Spleen (tissue), 11 donors: ENCODE measurements around the gene VENTX. TPM values are rescaled to one million over a fixed set of nuclear protein-coding genes. Genes with fewer than 3 reads are reported as not detected.

Experiments
- DNase-seq: peaks from one replicate; pipeline ENCODE4 v3.0.0-alpha.2; 2020
- H3K27ac ChIP-seq, 8 donors: fragments of 200-600 bp; sonication (generic) in 7 of 8; 1 replicate in 4 of 8; 2 replicates in 4 of 8; pipeline versions ENCODE4 v1.5.0 to v1.8.0; 2016 to 2021; ENCODE audit warnings: inconsistent platforms in 4 of 8, mild to moderate bottlenecking in 4 of 8, moderate library complexity in 1 of 8
- H3K27me3 ChIP-seq, 7 donors: fragments of 200-600 bp; sonication (generic) in 6 of 7; replicated peaks in 1 of 7; 1 replicate in 4 of 7; 2 replicates in 3 of 7; pipeline versions ENCODE4 v1.5.0 to v1.8.0; 2016 to 2021; ENCODE audit warnings: inconsistent platforms in 3 of 7, mild to moderate bottlenecking in 1 of 7
- H3K36me3 ChIP-seq, 6 donors: fragments of 200-600 bp; sonication (generic) in 5 of 6; 1 replicate in 4 of 6; 2 replicates in 2 of 6; pipeline versions ENCODE4 v1.5.0 to v1.8.0; 2016 to 2021; ENCODE audit warnings: inconsistent platforms in 2 of 6
- H3K4me1 ChIP-seq, 6 donors: fragments of 200-600 bp; sonication (generic) in 5 of 6; 1 replicate in 3 of 6; 2 replicates in 3 of 6; pipeline versions ENCODE4 v1.5.0 to v1.8.0; 2016 to 2021; ENCODE audit warnings: inconsistent platforms in 3 of 6
- H3K4me3 ChIP-seq, 8 donors: fragments of 200-600 bp; sonication (generic) in 7 of 8; 1 replicate in 4 of 8; 2 replicates in 4 of 8; pipeline versions ENCODE4 v1.5.0 to v1.8.0; 2016 to 2021; ENCODE audit warnings: inconsistent platforms in 4 of 8, mild to moderate bottlenecking in 4 of 8, moderate library complexity in 2 of 8
- H3K9me3 ChIP-seq, 8 donors: fragments of 200-600 bp; sonication (generic) in 7 of 8; 1 replicate in 4 of 8; 2 replicates in 4 of 8; pipeline versions ENCODE4 v1.5.0 to v1.8.0; 2016 to 2021; ENCODE audit warnings: inconsistent platforms in 4 of 8
- POLR2A ChIP-seq, 3 donors: fragments of 450-650 bp; IDR thresholded peaks; one replicate each; pipeline ENCODE4 v1.5.1; 2017; ENCODE audit warnings: antibody characterized with exemption in 3 of 3, mild to moderate bottlenecking in 1 of 3
- POLR2AphosphoS5 ChIP-seq, 3 donors: sonication (generic); formaldehyde crosslinking; IDR thresholded peaks; one replicate each; pipeline ENCODE4 v1.5.1; 2017; ENCODE audit warnings: antibody characterized with exemption in 3 of 3
- whole genome bisulfite sequencing, 5 donors: extraction: QIAGEN DNeasy Blood & Tissue Kit in 3 of 5; methylation state at CpG; one replicate each; pipeline versions ENCODE4 v1.1.5 to v1.1.7; 2013 to 2018; 5-methylcytosine and 5-hydroxymethylcytosine counted together
- intact Hi-C: fragments of 100-400 bp; cut with DNase I; formaldehyde crosslinking; loops from one replicate; pipeline ENCODE4 v1.15.0; 2023; ENCODE audit warnings: low total_unique reads
- polyA plus RNA-seq, 3 donors: library from polyadenylated mRNA; stranded (reverse); fragments of 200-250 nt; gene quantifications; one replicate each; pipeline ENCODE4 v1.2.1, GENCODE V29; 2013
- total RNA-seq, 7 donors: library from RNA; depleted of rRNA in 3 of 7; stranded (reverse); fragments of >200 nt in 3 of 7; fragmentation: NEBNext Ultra II Directional in 4 of 7; extraction: Animal tissue kit (Norgen Biotek cat#: 25700) in 4 of 7; gene quantifications; one replicate each; pipeline versions ENCODE4 v1.1.0 to v1.2.1, GENCODE V29; 2016 to 2021
- TF ChIP-seq, protein P1 (sequence below), 11 experiments: fragments of 200-600 bp in 7 of 11; fragments of 450-650 bp in 4 of 11; sonication (generic) in 4 of 11; IDR thresholded peaks in 8 of 11; conservative IDR thresholded peaks in 3 of 11; 1 replicate in 7 of 11; 2 replicates in 4 of 11; pipeline versions ENCODE4 v1.4.0 to v1.8.0; 2016 to 2021; ENCODE audit warnings: antibody characterized with exemption in 11 of 11, inconsistent platforms in 4 of 11, mild to moderate bottlenecking in 1 of 11
- donor health status: healthy with polysubstance abuse.
- donor health status: DM: no; HTN: no; CAD: no; lungs with moderate emphysema.
- donor health status: DM: no; HTN: no; CAD: no.
- donor health status: Bipolar disorder and iron deficiency.
- donor health status: healthy.
- donor health status: DM: no; HTN: no; CAD: no.
- donor health status: DM: yes; HTN: yes; CAD: no.

Gene VENTX
- total and polyA plus RNA-seq, 10 donors = 0.76 to 10.4 (median 3.2) TPM

DNA sequence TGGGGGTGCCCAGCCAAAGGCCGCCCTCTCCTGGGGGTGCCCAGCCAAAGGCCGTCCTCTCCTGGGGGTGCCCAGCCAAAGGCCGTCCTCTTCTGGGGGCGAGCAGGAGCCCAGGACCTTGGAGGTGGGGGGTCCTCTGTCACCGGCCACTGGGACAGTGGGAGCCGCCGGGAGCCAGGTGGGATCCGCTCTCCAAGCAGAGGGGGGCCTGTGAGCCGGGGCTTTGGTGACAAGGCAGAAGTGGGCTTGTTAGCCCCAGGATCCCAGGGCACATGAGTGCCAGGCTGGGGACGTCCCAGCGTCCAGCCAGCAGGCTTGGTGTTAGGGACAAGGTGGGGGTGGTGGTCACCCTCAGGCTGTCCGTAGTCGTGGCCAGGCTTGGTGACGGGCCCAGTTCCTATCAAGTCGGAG, 37.0 kb upstream of the VENTX start:
- intact Hi-C loops = no loop called here
- TF ChIP-seq POLR2A (IDR thresholded peaks at IDR 0.05) (no peak), POLR2AphosphoS5 (IDR thresholded peaks at IDR 0.05) (no peak)
- TF ChIP-seq, protein P1, sequence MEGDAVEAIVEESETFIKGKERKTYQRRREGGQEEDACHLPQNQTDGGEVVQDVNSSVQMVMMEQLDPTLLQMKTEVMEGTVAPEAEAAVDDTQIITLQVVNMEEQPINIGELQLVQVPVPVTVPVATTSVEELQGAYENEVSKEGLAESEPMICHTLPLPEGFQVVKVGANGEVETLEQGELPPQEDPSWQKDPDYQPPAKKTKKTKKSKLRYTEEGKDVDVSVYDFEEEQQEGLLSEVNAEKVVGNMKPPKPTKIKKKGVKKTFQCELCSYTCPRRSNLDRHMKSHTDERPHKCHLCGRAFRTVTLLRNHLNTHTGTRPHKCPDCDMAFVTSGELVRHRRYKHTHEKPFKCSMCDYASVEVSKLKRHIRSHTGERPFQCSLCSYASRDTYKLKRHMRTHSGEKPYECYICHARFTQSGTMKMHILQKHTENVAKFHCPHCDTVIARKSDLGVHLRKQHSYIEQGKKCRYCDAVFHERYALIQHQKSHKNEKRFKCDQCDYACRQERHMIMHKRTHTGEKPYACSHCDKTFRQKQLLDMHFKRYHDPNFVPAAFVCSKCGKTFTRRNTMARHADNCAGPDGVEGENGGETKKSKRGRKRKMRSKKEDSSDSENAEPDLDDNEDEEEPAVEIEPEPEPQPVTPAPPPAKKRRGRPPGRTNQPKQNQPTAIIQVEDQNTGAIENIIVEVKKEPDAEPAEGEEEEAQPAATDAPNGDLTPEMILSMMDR (IDR thresholded peaks at IDR 0.05 in 8 of 11, conservative IDR thresholded peaks at IDR 0.05 in 3 of 11) = no peak
- peaks cover 0 to 64% (median 0%) of the 10 kb centered on the region in 7 donors for H3K27me3 ChIP-seq
- DNase-seq = no peak
- H3K4me1 ChIP-seq = no peaks in the 10 kb centered on the region
- WGBS, 5 donors = 83 to 91% (median 86%) methylated on average over 5 to 15 of the region's 15 CpGs
- H3K4me3 ChIP-seq = no peak overlapping the region
- no peak overlapping the region for H3K27ac ChIP-seq
- no peaks in the 10 kb centered on the region for H3K9me3 ChIP-seq
- no peaks in the 10 kb centered on the region for H3K36me3 ChIP-seq

DNA sequence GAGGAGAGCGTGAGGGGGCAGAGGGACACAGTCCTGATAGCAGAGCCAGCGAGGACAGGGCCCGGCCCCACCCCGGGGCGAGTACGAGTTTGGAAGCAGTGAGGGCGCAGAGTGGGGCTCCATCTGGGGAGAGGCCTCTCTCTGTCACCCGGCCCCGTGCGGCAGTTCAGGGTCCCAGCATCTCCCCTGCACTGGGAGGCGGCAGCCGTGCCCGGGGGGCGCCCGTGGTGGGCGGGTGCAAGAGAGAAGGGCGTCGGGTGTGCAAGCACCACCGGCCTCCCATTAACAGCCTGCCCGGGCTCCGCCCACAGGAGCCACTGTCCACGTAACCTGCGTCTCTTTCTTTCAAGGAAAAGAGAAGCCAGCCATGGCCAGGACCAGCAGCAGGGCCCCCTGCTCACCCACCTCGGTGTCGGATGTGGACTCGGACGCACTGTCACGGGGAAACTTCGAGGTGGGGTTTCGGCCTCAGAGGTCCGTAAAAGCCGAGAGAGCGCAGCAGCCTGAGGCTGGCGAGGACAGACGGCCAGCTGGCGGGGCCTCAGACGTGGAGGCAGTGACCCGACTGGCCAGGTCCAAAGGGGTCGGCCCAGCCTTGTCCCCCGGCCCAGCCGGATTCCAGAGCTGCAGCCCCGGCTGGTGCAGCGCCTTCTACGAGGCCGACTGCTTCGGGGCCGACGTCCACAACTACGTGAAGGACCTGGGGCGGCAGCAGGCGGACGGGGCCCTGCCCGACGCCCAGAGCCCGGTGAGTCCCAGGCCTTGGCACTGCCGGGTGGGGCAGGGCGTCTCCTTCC, 36.3 kb upstream of the VENTX start:
- H3K36me3 ChIP-seq = no peaks in the 10 kb centered on the region
- TF ChIP-seq, protein P1 (IDR thresholded peaks at IDR 0.05 in 8 of 11, conservative IDR thresholded peaks at IDR 0.05 in 3 of 11) = no peak
- TF ChIP-seq POLR2AphosphoS5 (IDR thresholded peaks at IDR 0.05) = no peak
- no peak for TF ChIP-seq POLR2A (IDR thresholded peaks at IDR 0.05)
- no peak overlapping the region for H3K27ac ChIP-seq
- WGBS, 5 donors = 88 to 93% (median 91%) methylated on average over 53 to 57 of the region's 57 CpGs
- DNase-seq = no peak
- intact Hi-C loops = no loop called here
- peaks cover 0 to 64% (median 0%) of the 10 kb centered on the region in 7 donors for H3K27me3 ChIP-seq
- no peaks in the 10 kb centered on the region for H3K9me3 ChIP-seq
- no peak overlapping the region for H3K4me3 ChIP-seq
- no peaks in the 10 kb centered on the region for H3K4me1 ChIP-seq

DNA sequence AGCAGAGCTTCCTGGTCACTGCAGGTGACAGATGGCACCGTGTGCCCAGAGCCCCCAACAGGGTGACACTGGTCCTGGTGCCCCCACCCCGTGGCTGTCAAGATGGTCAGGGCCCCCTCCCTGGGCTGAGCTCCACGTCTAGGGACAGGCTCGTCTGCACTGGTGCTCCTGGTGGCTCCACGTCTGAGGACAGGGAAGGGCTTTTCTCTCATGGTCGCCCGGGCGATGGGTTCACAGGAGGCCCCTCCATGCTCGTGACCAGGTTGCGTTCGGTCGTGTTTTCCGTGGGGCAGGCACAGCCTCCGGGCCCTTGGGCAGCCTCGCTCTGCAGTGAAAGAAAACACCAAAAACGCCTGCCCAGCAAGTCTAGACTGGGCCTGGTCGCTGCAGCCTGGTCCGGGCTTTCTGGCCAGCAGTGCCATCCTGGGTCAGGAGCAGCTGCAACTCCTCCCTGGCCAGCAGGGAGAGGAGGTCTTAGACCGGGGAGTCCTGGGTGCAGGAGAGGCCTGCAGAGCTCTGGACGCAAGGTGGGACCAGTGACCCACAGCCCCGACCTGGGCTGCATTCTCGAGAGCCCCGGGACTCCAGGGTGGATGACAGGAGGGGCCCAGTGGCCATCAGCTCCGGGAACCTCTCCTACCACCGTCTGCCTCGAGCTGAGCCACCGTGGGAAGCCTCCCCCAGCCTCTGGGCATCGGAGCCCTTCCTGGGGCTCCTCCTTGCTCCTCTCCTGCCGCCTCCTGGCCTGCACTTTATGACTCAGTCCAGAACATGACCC, 35.5 kb upstream of the VENTX start:
- DNase-seq = no peak
- Histone ChIP-seq H3K4me1 (no peaks in the 10 kb centered on the region), H3K4me3 (no peak overlapping the region), H3K27ac (no peak overlapping the region), H3K9me3 (no peaks in the 10 kb centered on the region), H3K27me3 (peaks cover 0 to 61% (median 0%) of the 10 kb centered on the region in 7 donors), H3K36me3 (no peaks in the 10 kb centered on the region)
- intact Hi-C loops = no loop called here
- TF ChIP-seq, protein P1 (IDR thresholded peaks at IDR 0.05 in 8 of 11, conservative IDR thresholded peaks at IDR 0.05 in 3 of 11) = no peak
- no peak for TF ChIP-seq POLR2AphosphoS5 (IDR thresholded peaks at IDR 0.05)
- TF ChIP-seq POLR2A (IDR thresholded peaks at IDR 0.05) = no peak
- WGBS, 5 donors = 75 to 87% (median 81%) methylated on average over 9 to 29 of the region's 29 CpGs
